Activated T-cell treated with anti-CD3 and anti-CD28 coated beads for 24 hours (primary cell): ENCODE results near the gene ZNF782.
"Not testable (repeated sequence)": the region's sequence is repeated elsewhere in the genome, so short reads cannot be mapped to it uniquely, and the experiment has no call there.

Experiments
- DNase-seq: peaks from one replicate; pipeline ENCODE4 v3.0.0-alpha.2; 2020; ENCODE audit warnings: low read depth

Gene ZNF782

DNA sequence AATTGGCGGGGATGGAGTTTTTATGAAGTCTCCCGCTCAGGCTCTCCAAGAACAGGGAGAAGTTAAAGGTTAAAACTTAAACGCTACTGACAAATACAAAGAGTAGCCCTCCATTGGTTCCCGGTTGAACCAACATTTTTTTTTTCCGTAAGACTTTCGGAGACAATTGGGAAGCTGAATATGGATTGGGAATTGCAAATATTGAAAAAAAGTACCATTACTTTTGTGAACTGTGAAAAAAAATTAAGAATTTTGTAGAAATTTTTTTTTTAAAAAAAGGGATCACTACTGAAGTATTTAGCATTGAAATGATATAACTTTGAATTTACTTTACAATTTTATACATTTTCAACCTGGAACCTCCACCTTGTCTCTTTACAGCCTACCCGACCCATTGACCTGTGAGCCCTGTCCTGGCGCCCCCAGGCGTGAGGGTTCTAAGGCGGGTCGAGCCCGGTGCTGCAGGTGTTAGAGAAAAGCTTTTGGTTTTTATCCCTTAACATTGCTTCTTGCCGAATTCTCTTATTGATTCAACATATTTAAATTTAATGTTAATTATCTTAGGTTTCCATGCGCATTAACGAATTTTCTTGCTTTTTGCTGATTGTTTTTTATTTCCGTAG, 448 bp upstream of the ZNF782 start:
- DNase-seq, result no peak

DNA sequence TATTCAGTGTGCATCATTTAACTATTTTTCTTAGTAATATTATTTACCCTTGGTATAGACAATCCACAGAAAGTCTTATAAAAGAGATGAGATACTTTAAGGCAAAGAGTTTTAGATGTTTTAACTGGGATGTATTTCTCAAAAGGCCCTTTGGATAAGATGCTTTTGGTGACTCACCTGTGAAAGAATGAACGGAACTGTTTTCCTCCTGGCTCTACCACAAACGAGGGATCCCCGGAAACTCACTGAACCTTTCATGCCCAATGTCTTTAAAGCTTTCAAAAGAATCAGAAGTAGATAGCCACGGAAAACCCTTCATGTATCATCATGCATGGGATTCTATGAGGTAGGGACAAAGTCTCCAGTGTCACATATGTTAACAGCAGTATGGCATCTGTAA, 1.6 kb downstream of the ZNF782 start:
- DNase-seq, result no peak

- DNase-seq, result no peak
These were observed 10.3 kb downstream of the ZNF782 start for GRCh38 chr9:96844040-96844439.

- DNase-seq, result no peak
These were observed 35.8 kb downstream of the ZNF782 start for GRCh38 chr9:96818533-96818932.

GRCh38 chr9:96817973-96818372, 36.3 kb downstream of the ZNF782 start:
- no peak for DNase-seq

DNA sequence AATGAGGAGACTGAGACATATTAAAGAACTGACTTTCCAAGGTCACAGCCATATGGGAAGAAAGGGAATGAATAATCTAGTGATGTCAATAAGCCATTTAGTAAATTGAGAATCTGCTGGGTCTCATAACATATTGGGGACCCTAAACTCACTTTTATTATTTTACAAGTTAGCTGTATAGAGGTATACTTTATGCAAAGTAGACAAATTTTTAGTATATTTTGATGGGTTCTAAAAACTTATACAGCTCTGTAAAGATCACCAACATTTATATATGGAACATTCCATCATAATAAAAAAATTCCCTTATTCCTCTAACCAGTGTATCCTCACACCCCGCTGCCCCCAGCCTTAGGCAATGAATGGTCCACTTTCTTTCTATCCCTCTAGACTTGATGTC, 40.7 kb downstream of the ZNF782 start:
- no peak for DNase-seq

GRCh38 chr9:96798959-96799358, 55.4 kb downstream of the ZNF782 start:
- DNase-seq, result not testable (repeated sequence)

DNA sequence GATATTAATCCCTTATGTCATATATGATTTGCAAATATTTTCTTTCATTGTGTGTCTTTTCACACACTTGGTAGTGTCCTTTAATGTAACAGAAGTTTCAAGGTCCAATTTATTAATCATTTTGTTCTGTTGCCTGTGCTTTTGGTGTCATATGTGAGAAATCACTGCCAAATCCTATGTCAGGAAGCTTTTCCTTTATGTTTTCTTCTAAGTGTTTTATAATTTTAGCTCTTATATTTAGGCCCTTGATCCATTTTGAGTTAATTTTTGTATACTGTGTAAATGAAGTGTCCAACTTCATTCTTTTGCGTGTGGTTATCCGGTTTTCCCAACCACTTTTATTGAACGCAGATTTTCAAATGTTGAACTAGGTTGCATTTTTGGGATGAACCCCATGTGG, 70.3 kb downstream of the ZNF782 start:
- DNase-seq, result no peak

DNA sequence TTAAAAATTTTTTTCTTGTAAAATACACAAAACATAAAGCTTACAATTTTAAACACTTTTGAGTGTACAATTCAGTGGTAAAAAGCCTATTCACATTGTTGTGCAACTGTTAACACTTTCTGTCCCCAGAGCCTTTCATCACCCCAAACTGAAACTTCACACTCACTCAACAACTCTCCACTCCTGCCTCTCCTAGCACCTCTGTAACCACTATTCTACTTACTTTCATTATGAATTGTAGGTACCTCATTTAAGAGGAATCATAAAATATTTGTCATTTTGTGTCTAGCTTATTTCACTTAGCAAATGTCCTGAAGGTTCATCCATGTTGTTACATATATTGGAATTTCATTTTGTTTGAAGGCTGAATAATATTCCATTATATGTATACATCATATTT, 72.1 kb downstream of the ZNF782 start:
- no peak for DNase-seq

GRCh38 chr9:96781552-96781951, 72.8 kb downstream of the ZNF782 start:
- no peak for DNase-seq

- DNase-seq, result no peak
These were observed 75.2 kb downstream of the ZNF782 start for GRCh38 chr9:96779089-96779488.

DNA sequence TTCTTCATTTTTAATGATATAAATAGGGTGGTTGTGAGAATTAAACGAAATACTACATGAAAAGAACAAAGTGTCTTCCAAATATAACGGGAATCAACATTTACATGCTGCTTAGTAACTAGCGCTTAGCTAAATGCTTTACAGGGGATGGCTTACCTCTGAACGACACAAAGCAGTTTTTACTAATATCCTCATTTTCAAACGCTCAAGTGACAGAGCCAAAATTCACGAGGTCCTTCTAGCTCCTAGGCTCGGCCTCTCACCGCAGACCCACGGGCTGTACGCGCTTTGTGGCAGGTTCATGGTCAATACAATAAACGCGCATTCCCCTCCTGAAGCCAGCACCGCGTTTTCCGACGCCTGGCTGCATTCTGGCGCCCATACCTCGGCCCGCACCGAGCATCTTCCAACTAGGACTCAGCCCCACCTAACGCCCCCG, 76.9 kb downstream of the ZNF782 start:
- DNase-seq, result no peak

- no peak for DNase-seq
These were observed 83.2 kb downstream of the ZNF782 start for GRCh38 chr9:96771124-96771523.

GRCh38 chr9:96769989-96770388, 84.3 kb downstream of the ZNF782 start:
- no peak for DNase-seq
